Natural killer cell (primary cell): ENCODE measurements around the gene INPP5B. TPM values are rescaled to one million over a fixed set of nuclear protein-coding genes. Genes with fewer than 3 reads are reported as not detected.
A peak's percentile ranks its signal among the peaks of the same experiment; 100 is the strongest.
"Not testable (repeated sequence)": the region's sequence is repeated elsewhere in the genome, so short reads cannot be mapped to it uniquely, and the experiment has no call there.

ENCODE experiments used
- ATAC-seq, 3 donors: fragments of 150-1000 bp in 2 of 3; fragments of 200-7000 bp in 1 of 3; cut with Tn5 transposase; 1 replicate in 1 of 3; 2 replicates in 2 of 3; pipeline ENCODE4 v1.10.0; 2021; ENCODE audit warnings: mild to moderate bottlenecking in 2 of 3, moderate library complexity in 2 of 3
- DNase-seq, 2 donors: peaks; one replicate each; pipeline versions ENCODE4 v3.0.0 to v3.0.0-alpha.2; 2013 to 2021; ENCODE audit warnings: mixed read lengths in 1 of 2
- H3K27ac ChIP-seq: one replicate; pipeline ENCODE4 v1.5.1; 2013; ENCODE audit warnings: mild to moderate bottlenecking, low read length
- H3K27me3 ChIP-seq: one replicate; pipeline ENCODE4 v1.6.1; 2013; ENCODE audit warnings: low read length; ENCODE audit not compliant: control insufficient read depth, insufficient read depth
- H3K36me3 ChIP-seq: one replicate; pipeline ENCODE4 v1.6.1; 2013; ENCODE audit warnings: low read length; ENCODE audit not compliant: control insufficient read depth, insufficient read depth
- H3K4me1 ChIP-seq: one replicate; pipeline ENCODE4 v1.6.1; 2013; ENCODE audit warnings: low read length; ENCODE audit not compliant: control insufficient read depth, insufficient read depth
- H3K4me3 ChIP-seq: one replicate; pipeline ENCODE4 v1.5.1; 2013; ENCODE audit warnings: low read length
- H3K9me3 ChIP-seq: one replicate; pipeline ENCODE4 v1.6.1; 2013; ENCODE audit warnings: low read length; ENCODE audit not compliant: control insufficient read depth, insufficient read depth
- H3K27ac Mint-ChIP-seq, 2 donors: one replicate each; pipeline ENCODE4 v1.8.0; 2022; ENCODE audit warnings: mild to moderate bottlenecking in 2 of 2, mixed read lengths in 2 of 2, moderate library complexity in 1 of 2
- H3K27me3 Mint-ChIP-seq, 2 donors: one replicate each; pipeline ENCODE4 v1.8.0; 2022; ENCODE audit warnings: low read depth in 2 of 2, mixed read lengths in 2 of 2
- H3K36me3 Mint-ChIP-seq: one replicate; pipeline ENCODE4 v1.8.0; 2022; ENCODE audit warnings: mixed read lengths
- H3K4me1 Mint-ChIP-seq, 2 donors: one replicate each; pipeline ENCODE4 v1.8.0; 2022; ENCODE audit warnings: mixed read lengths in 2 of 2
- H3K4me3 Mint-ChIP-seq: one replicate; pipeline ENCODE4 v1.8.0; 2022; ENCODE audit warnings: mild to moderate bottlenecking, moderate library complexity, mixed read lengths
- H3K9me3 Mint-ChIP-seq, 2 donors: one replicate each; pipeline ENCODE4 v1.8.0; 2022; ENCODE audit warnings: mixed read lengths in 2 of 2
- WGBS: methylation state at CpG from one replicate; pipeline ENCODE4 v1.1.7; 2013; ENCODE audit warnings: missing lambda C conversion rate; ENCODE audit not compliant: insufficient coverage; 5-methylcytosine and 5-hydroxymethylcytosine counted together
- intact Hi-C: fragments of 100-400 bp; cut with micrococcal nuclease; formaldehyde crosslinking; loops from one replicate; pipeline ENCODE4 v1.14.2; 2022
- total RNA-seq, 4 donors: library from RNA; stranded (reverse); fragments of 120-200 nt in 1 of 4; gene quantifications; one replicate each; pipeline versions ENCODE4 v1.2.3 to v1.2.4, GENCODE V29; 2013 to 2022
- TF ChIP-seq, protein P1 (sequence below): fragments of 200-600 bp; IDR thresholded peaks from one replicate; pipeline ENCODE4 v1.8.0; 2022; ENCODE audit warnings: antibody characterized with exemption

INPP5B gene
- total RNA-seq, 3 donors from 2014 or later (not counting 1 experiment from before 2014, with no cell fraction given) = 34.0 to 66.2 (median 54.7) TPM

DNA sequence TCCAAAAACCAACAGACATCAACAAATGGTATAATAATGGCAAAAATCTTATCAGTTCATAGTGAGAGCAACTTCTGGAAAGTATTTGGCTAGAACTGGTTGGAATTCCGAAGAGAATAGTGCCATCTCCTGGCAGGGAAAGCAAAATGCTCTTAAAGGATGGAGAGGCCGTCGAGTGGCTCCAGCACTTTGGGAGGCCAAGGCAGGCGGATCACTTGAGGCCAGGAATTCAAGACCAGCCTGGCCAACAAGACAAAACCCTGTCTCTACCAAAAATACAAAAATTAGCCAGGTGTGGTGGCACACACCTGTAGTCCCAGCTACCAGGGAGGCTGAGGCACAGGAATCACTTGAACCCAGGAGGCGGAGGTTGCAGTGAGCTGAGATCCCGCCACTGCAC, 28.2 kb upstream of the INPP5B start:
- H3K4me3 ChIP-seq, H3K27me3 ChIP-seq, H3K4me1 ChIP-seq, H3K27ac ChIP-seq, H3K9me3 Mint-ChIP-seq, H3K9me3 ChIP-seq, H3K27me3 Mint-ChIP-seq, H3K4me3 Mint-ChIP-seq: not testable (repeated sequence)
- peaks cover 49% of the 10 kb centered on the region for H3K36me3 ChIP-seq
- TF ChIP-seq, protein P1, sequence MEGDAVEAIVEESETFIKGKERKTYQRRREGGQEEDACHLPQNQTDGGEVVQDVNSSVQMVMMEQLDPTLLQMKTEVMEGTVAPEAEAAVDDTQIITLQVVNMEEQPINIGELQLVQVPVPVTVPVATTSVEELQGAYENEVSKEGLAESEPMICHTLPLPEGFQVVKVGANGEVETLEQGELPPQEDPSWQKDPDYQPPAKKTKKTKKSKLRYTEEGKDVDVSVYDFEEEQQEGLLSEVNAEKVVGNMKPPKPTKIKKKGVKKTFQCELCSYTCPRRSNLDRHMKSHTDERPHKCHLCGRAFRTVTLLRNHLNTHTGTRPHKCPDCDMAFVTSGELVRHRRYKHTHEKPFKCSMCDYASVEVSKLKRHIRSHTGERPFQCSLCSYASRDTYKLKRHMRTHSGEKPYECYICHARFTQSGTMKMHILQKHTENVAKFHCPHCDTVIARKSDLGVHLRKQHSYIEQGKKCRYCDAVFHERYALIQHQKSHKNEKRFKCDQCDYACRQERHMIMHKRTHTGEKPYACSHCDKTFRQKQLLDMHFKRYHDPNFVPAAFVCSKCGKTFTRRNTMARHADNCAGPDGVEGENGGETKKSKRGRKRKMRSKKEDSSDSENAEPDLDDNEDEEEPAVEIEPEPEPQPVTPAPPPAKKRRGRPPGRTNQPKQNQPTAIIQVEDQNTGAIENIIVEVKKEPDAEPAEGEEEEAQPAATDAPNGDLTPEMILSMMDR = peak; percentile 57
- 85% methylated on average over 6 of the region's 6 CpGs for WGBS
- ATAC-seq = peak in 1 of 3 donors; percentile 50
- peak in 1 of 2 donors; percentile 41 for DNase-seq
- Mint-ChIP-seq H3K4me1 (peaks cover 13 to 14% of the 10 kb centered on the region in 2 donors), H3K36me3 (peaks cover 40% of the 10 kb centered on the region), H3K27ac (peak overlapping the region; percentile 21 to 26)
- intact Hi-C loops = loop anchor here (1.0 kb wide), 1 partner anchor 85 kb away; no protein-coding TSS in a partner anchor

DNA sequence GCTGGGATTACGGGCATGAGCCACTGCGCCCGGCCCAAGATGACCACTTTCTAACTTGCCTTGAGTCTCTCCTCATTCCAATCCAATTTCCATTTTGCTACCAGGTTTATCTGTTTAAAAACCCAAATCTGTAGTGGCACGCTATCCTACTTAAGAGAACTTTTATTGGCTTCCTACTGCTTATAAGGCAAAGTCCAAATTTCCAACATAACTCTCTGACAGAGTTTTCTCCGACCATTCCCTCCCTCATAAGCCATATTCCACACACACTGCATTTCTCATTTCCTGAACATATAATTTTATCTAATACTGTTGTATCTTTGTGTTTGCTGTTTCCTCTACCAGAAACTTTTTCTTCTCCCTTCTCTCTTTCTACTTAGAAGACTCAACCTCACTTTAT, 27.7 kb upstream of the INPP5B start:
- DNase-seq (no peak), ATAC-seq (no peak)
- intact Hi-C loops = no loop called here
- no peaks in the 10 kb centered on the region for H3K9me3 Mint-ChIP-seq
- Histone ChIP-seq H3K4me3 (no peak overlapping the region), H3K27me3 (no peaks in the 10 kb centered on the region), H3K9me3 (no peaks in the 10 kb centered on the region), H3K4me1 (no peaks in the 10 kb centered on the region), H3K27ac (no peak overlapping the region), H3K36me3 (peaks cover 47% of the 10 kb centered on the region)
- peaks cover 13 to 14% of the 10 kb centered on the region in 2 donors for H3K4me1 Mint-ChIP-seq
- H3K36me3 Mint-ChIP-seq = peaks cover 43% of the 10 kb centered on the region
- WGBS = over 99% methylated on average over 5 of the region's 5 CpGs
- no peaks in the 10 kb centered on the region for H3K27me3 Mint-ChIP-seq
- no peak overlapping the region for H3K4me3 Mint-ChIP-seq
- TF ChIP-seq, protein P1 = no peak
- H3K27ac Mint-ChIP-seq = peak overlapping the region; percentile 21 to 26

DNA sequence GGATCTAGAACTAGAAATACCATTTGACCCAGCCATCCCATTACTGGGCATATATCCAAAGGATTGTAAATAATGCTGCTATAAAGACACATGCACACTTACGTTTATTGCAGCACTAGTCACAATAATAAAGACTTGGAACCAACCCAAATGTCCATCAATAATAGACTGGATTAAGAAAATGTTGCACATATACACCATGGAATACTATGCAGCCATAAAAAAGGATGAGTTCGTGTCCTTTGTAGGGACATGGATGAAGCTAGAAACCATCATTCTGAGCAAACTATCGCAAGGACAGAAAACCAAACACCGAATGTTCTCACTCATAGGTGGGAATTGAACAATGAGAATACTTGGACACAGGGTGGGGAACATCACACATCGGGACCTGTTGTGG, 26.8 kb upstream of the INPP5B start:
- H3K27ac Mint-ChIP-seq, intact Hi-C loops, H3K4me3 Mint-ChIP-seq, ATAC-seq, H3K4me3 ChIP-seq, H3K27me3 ChIP-seq, H3K27me3 Mint-ChIP-seq, H3K27ac ChIP-seq, H3K9me3 ChIP-seq, H3K4me1 ChIP-seq, DNase-seq, H3K9me3 Mint-ChIP-seq: not testable (repeated sequence)
- WGBS = 97% methylated on average over 3 of the region's 5 CpGs
- Mint-ChIP-seq H3K36me3 (peaks cover 47% of the 10 kb centered on the region), H3K4me1 (peaks cover 13 to 14% of the 10 kb centered on the region in 2 donors)
- H3K36me3 ChIP-seq = peaks cover 47% of the 10 kb centered on the region

DNA sequence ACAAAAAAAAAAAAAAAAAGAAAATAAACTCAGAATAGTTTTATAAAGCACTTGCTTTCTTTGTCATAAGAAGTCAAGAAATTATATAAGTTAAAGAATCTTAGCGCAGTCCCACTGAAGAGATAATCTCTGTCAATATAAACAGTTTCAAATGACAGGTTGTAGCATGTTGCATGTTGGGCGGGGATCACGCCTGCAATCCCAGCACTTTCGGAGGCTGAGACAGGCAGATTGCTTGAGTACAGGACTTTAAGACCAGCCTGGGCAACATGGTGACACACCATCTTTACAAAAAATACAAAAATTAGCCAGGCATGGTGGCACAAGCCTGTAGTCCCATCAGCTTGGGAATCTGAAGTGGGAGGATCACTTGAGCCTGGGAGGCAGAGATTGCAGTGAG, 18.4 kb upstream of the INPP5B start:
- Histone ChIP-seq H3K4me1 (no peaks in the 10 kb centered on the region), H3K36me3 (peaks cover 50% of the 10 kb centered on the region), H3K4me3 (no peak overlapping the region), H3K27ac (no peak overlapping the region), H3K27me3 (no peaks in the 10 kb centered on the region), H3K9me3 (no peaks in the 10 kb centered on the region)
- Mint-ChIP-seq H3K27ac (no peak overlapping the region), H3K27me3 (no peaks in the 10 kb centered on the region), H3K4me1 (no peaks in the 10 kb centered on the region), H3K36me3 (peaks cover 26% of the 10 kb centered on the region), H3K4me3 (no peak overlapping the region), H3K9me3 (no peaks in the 10 kb centered on the region)
- DNase-seq = no peak
- ATAC-seq = no peak
- 95% methylated on average over 4 of the region's 4 CpGs for WGBS
- TF ChIP-seq, protein P1 = no peak
- intact Hi-C loops = no loop called here

DNA sequence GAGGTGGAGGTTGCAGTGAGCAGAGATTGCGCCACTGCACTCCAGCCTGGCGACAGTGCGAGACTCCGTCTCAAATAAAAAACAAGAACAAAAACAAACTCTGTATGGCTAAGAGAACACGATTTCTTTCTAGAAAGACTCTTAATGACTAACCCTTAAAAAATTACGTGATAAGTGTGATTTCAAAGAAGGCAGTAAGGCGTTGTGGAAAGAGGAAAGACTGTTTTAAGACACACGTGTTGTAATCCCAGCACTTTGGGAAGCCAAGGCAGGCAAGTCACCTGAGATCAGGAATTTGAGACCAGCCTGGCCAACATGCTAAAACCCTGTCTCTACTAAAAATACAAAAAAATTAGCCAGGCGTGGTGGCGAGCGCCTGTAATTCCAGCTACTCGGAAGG, 17.3 kb upstream of the INPP5B start:
- H3K27me3 ChIP-seq, H3K27ac ChIP-seq, H3K4me3 Mint-ChIP-seq, H3K9me3 Mint-ChIP-seq, H3K4me1 Mint-ChIP-seq, H3K27me3 Mint-ChIP-seq, DNase-seq, H3K9me3 ChIP-seq, ATAC-seq, H3K4me1 ChIP-seq, H3K4me3 ChIP-seq, H3K27ac Mint-ChIP-seq, intact Hi-C loops: not testable (repeated sequence)
- peaks cover 52% of the 10 kb centered on the region for H3K36me3 ChIP-seq
- H3K36me3 Mint-ChIP-seq = peaks cover 23% of the 10 kb centered on the region
- WGBS = 94% methylated on average over 12 of the region's 12 CpGs
